SHP77 treated with DMSO at 0.1 percent for 48 hours (cell line): Measurements from ENCODE around the gene RAD50.
"Not testable (repeated sequence)": the region's sequence is repeated elsewhere in the genome, so short reads cannot be mapped to it uniquely, and the experiment has no call there.

Experiments
- DNase-seq: peaks from one replicate; lab custom pipeline; 2025; lab: John Stamatoyannopoulos, UW

RAD50 gene

GRCh38 chr5:132633587-132633986, 76.8 kb downstream of the RAD50 start:
- DNase-seq = not testable (repeated sequence)

- no peak for DNase-seq
Measured at GRCh38 chr5:132635873-132636272, 79.1 kb downstream of the RAD50 start.

GRCh38 chr5:132637241-132637640, 80.5 kb downstream of the RAD50 start:
- no peak for DNase-seq

GRCh38 chr5:132639706-132640130, 82.9 kb downstream of the RAD50 start:
- no peak for DNase-seq

GRCh38 chr5:132640613-132641012, 83.8 kb downstream of the RAD50 start:
- DNase-seq = no peak

DNA sequence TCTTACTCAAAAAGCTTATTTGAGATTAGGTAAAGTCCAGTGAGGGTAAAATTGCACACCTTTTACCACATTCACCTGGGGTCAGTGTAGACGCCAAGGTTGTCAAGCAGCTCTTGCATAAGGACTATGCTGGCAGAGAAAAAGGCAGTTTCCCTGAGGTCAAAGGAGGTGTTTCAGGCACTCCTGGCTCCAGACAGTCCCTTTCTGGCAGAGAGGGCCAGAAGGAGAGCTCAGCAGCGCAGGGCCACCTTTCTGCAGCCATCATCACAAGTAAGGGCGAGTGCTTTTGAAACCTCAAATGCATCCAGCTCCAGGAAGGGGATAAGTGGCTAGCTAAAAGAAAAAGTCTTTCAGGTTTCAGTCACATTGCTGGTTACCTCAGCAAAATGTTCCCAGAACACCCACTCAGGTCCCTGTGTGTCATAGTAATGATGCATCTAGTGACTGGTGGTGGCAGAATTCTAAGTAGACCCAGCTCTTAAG, 84.5 kb downstream of the RAD50 start:
- DNase-seq = no peak

DNA sequence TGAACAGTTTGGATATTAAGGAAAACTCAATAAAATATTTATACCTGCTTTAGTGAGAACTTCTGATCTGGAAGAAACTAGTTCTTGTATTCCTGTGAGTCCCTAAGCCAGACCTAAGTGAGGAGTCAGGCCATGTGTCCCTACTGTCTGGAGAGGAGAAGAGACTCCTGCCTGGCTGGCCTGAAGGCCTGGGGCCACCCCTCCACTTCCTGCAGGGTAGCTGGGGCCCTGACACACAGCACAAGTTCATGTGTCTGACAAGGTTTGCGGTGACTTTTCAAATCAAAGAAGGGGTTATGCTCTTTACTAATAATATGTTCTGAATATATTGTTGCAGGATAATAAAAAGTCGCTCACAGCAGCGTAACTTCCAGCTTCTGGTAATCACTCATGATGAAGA, 85.1 kb downstream of the RAD50 start:
- no peak for DNase-seq

DNA sequence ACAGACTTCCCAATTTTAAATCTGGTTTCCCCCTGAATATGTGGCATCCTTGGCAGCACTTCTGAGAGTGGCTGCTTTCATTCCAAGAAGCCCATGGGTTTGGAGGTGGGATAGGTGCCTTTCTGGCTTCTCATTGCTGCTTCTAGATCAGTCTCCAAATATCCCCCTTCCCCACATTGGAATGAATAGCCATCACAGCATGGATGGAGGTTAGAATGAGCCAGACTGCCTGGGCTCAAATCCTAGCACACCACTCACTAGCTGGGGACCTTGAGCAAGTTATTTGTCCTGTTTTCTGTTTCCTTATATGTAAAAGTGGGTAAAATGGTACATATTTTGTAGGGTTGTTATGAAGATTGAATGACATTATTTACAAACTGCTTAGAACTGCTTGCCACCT, 87.4 kb downstream of the RAD50 start:
- DNase-seq = no peak

DNA sequence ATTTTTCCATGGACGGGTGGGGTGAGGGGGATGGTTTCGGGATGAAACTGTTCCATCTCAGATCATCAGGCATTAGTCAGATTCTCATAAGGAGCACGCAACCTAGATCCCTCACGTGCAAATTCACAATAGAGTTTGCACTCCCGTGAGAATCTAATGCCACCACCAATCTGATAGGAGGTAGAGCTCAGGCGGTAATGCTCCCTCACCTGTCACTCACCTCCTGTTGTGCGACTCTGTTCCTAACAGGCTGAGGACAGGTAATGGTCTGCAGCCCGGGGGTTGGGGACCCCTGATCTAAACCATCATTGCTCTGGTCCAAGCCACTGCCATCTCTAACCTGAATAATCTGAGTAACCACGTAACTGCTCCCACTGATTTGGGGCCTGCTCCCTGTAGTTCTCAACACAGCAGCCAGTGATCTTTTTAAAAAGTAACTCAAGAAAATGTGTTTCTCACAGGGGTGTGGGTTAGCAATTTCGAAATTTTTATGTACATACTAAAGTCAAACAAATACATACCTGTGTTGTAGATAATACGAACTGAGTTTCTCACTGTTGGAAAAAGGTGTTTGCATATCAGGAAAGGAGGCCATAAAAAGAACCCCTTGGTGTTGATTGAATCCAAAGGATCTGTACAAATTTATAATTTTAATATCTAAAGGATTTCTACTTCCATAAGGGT, 89.9 kb downstream of the RAD50 start:
- no peak for DNase-seq

DNA sequence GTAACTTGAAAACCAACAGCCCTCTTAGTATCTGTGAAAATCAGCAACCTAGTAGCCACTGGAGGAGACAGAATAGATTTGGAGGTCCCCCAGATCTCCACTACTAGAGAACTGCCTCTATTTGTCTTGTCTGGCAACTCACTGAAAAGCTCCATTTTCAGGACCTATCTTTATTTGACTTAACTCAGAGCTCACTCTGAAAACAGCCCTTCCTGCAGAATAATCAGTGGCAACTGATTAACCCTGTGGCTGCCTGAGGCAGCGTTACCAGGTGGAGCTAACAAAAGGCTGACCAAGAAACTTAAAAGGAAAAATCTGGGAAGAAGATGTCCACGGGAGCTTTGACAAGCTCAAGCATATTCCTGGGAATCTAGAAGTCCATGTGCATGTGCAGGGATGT, 90.7 kb downstream of the RAD50 start:
- DNase-seq = no peak

DNA sequence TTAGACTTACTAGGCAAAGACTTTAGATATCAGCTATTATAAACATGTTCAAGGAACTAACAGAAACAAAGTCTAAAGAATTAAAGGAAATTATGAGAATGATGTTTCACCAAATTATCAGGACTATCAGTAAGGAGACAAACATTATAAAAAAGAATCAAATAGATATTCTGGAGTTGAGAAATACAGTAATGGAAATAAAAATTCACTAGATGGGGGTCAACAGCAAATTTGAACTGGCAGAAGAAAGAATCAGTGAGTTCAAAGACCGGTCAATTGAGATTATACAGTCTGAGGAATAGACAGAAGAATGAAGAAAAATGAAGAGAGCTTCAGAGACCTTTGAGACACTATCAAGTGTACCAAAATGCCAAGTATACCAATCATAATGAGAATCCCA, 91.6 kb downstream of the RAD50 start:
- DNase-seq = no peak

GRCh38 chr5:132651838-132652469, 95.2 kb downstream of the RAD50 start:
- no peak for DNase-seq

- DNase-seq = no peak
Measured at GRCh38 chr5:132653716-132654115, 96.9 kb downstream of the RAD50 start.

DNA sequence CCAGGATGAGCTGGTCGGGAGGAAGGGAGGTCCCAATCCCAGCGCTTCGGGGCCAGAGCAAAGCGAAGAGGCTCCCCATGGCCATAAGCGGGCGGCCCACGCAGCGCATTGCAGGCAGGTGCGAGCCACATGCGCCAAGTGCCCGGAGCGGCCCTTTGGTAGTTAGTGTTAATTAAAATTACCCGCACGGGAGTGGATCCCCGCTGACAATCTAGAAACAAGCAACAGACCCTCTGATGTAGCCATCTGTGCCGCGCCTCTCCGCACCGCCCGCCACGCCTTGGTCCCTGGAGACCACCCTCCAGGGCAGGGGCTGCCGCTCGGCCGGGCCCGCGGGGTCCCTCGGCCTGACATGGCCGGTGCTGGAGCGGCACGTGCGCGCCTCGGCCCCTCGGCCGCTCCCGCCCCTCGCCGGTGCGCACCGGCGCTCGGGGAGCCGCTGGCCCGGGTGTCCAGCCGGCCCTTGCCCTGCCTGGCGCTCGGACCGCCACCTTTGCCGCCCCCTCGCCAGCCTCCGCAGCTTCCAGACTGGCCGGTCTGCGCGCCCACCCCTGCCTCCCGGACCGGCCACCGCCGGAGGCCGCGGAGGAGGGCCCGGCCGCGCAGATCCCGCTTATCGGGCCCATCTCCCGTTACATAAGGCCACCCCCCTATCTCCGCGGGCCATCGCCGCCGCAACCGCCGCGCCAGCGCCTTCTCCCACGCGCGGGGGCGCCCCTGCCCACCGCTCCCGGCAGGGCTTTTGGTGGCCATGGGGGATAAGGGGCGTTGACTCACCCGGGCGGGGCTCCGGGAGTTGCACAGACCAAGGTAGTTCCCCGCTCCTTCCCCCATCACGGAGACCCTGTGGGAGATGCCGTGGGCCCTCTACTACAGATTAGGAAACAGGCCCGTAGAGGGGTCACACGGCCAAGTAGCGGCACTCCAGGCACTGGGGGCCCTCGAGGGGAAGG, 99.3 kb downstream of the RAD50 start:
- DNase-seq = no peak

- no peak for DNase-seq
Measured at GRCh38 chr5:132656774-132657355, 100.1 kb downstream of the RAD50 start.

DNA sequence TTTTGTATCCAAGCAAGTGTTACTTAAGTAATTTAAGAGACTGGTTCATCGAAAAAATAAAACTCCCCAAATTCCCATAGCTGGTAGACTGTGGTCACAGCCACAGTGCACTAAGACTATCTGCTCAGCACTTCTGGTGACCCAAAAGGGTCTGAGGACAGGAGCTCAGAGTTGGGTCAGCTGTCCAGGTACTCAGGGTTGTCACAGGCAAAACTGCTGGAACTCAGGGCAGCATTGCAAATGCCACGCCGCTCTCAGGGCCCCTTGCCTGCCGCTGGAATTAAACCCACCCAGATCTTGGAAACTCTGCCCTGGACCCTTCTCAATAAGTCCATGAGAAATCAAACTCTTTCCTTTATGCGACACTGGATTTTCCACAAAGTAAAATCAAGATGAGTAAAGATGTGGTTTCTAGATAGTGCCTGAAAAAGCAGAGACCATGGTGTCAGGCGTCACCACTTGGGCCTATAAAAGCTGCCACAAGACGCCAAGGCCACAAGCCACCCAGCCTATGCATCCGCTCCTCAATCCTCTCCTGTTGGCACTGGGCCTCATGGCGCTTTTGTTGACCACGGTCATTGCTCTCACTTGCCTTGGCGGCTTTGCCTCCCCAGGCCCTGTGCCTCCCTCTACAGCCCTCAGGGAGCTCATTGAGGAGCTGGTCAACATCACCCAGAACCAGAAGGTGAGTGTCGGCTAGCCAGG, 101.1 kb downstream of the RAD50 start, which contains the start of gene IL13:
IL13 (plus strand) TSS at position 498 of the 705 bp plus-strand sequence; CDS start at position 512, 14 bp downstream.
- DNase-seq = no peak

DNA sequence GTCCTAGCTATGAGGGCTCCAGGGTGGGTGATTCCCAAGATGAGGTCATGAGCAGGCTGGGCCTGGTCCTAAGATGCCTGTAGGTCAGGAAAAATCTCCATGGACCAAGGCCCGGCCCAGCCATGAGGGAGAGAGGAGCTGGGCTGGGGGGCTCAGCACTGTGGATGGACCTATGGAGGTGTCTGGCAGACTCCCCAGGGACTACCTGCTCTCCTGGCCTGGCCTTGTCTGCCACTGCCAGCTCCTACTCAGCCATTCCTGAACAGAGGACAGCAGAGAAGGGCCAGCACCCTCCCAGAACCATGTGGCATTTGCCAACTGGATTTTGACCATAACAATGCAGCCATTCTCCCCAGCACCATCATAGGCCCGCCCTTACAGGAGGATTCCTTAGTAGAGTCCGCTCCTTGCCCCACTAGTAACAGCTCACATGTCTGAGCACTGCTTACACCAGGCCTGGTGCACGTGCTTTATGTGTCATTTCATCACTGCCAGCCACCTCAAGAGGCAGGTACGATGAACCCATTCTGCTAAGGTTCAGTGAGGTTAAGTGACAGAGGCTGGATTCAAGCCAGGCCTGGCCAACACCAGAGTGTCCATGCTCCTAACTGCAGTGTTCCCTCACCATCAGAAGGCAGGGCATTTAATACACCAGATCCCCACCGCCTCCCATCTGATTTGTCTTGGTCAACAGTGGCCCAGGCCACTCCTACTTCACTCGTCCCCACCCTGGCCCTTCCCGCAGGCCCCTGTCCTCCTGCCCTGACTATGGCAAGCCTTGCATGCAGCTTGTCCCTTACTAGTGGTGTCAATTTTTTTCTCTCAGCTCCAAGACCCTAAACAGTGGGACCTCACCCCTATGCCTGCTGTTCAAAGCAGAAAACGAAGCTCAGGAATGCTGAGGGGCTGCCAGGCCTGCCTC, 101.9 kb downstream of the RAD50 start:
- no peak for DNase-seq

GRCh38 chr5:132659598-132660493, 103.1 kb downstream of the RAD50 start:
- DNase-seq = no peak
